Endodermal cell (in vitro differentiated cells): Measurements from ENCODE around the gene PAX8. TPM values are rescaled to one million over a fixed set of nuclear protein-coding genes. Genes with fewer than 3 reads are reported as not detected.

Experiments
- DNase-seq: peaks from one replicate; pipeline ENCODE4 v3.0.0-alpha.2; 2017
- H3K27ac ChIP-seq: 2 replicates; pipeline ENCODE4 v1.5.1; 2013; ENCODE audit warnings: mild to moderate bottlenecking, low read depth, low read length, moderate library complexity
- H3K27me3 ChIP-seq: 2 replicates; pipeline ENCODE4 v1.6.1; 2013; ENCODE audit warnings: mild to moderate bottlenecking, low read length, moderate library complexity; ENCODE audit not compliant: insufficient read depth, control insufficient read depth, poor library complexity, severe bottlenecking
- H3K36me3 ChIP-seq: 2 replicates; pipeline ENCODE4 v1.7.0; 2013; ENCODE audit warnings: mild to moderate bottlenecking, low read length, moderate library complexity; ENCODE audit not compliant: control insufficient read depth, insufficient read depth
- H3K4me1 ChIP-seq: one replicate; pipeline ENCODE4 v1.7.0; 2013; ENCODE audit warnings: low read length; ENCODE audit not compliant: control insufficient read depth, insufficient read depth
- H3K4me3 ChIP-seq: 2 replicates; pipeline ENCODE4 v1.5.1; 2013; ENCODE audit warnings: mild to moderate bottlenecking, low read length, moderate library complexity
- H3K9ac ChIP-seq: 2 replicates; pipeline ENCODE4 v1.6.1; 2013; ENCODE audit warnings: mild to moderate bottlenecking, low read length, moderate library complexity; ENCODE audit not compliant: poor library complexity, severe bottlenecking; ENCODE audit errors: extremely low read depth
- H3K9me3 ChIP-seq: 2 replicates; pipeline ENCODE4 v1.6.1; 2013; ENCODE audit warnings: mild to moderate bottlenecking, low read length, moderate library complexity; ENCODE audit not compliant: control insufficient read depth
- H3K27ac Mint-ChIP-seq: 2 replicates; pipeline ENCODE4 v1.8.0; 2020; ENCODE audit warnings: mixed read lengths
- H3K27me3 Mint-ChIP-seq: 2 replicates; pipeline ENCODE4 v1.8.0; 2021; ENCODE audit warnings: mild to moderate bottlenecking, mixed read lengths; ENCODE audit not compliant: insufficient read depth
- H3K36me3 Mint-ChIP-seq: 2 replicates; pipeline ENCODE4 v1.8.0; 2020; ENCODE audit warnings: low read depth, mixed read lengths
- H3K4me1 Mint-ChIP-seq: 2 replicates; pipeline ENCODE4 v1.8.0; 2020; ENCODE audit warnings: mixed read lengths
- H3K4me3 Mint-ChIP-seq: 2 replicates; pipeline ENCODE4 v1.8.0; 2020; ENCODE audit warnings: mild to moderate bottlenecking, moderate library complexity, mixed read lengths
- H3K9me3 Mint-ChIP-seq: 2 replicates; pipeline ENCODE4 v1.8.0; 2020; ENCODE audit warnings: mild to moderate bottlenecking, mixed read lengths
- WGBS, 2 experiments: methylation state at CpG; one replicate each; pipeline versions ENCODE4 v1.1.5 to v1.1.7; 2013; ENCODE audit warnings: missing lambda C conversion rate in 2 of 2, mixed read lengths in 1 of 2; ENCODE audit not compliant: insufficient coverage in 1 of 2, insufficient read length in 1 of 2; 5-methylcytosine and 5-hydroxymethylcytosine counted together
- total RNA-seq, 2 donors: library from RNA; stranded (reverse); fragmentation: NEBNext Ultra II Directional in 1 of 2; extraction: Animal tissue kit (Norgen Biotek cat#: 25700) in 1 of 2; gene quantifications; 2 replicates in 1 of 2; 3 replicates in 1 of 2; pipeline ENCODE4 v1.2.1, GENCODE V29; 2021
- TF ChIP-seq, protein P1 (sequence below): fragments of 200-600 bp; sonication (generic); conservative IDR thresholded peaks from 2 replicates; pipeline ENCODE4 v1.5.0; 2021; ENCODE audit warnings: antibody characterized with exemption, mild to moderate bottlenecking

PAX8 gene
- total RNA-seq, 2 donors from 2014 or later: 0.09 to 0.11 TPM

DNA sequence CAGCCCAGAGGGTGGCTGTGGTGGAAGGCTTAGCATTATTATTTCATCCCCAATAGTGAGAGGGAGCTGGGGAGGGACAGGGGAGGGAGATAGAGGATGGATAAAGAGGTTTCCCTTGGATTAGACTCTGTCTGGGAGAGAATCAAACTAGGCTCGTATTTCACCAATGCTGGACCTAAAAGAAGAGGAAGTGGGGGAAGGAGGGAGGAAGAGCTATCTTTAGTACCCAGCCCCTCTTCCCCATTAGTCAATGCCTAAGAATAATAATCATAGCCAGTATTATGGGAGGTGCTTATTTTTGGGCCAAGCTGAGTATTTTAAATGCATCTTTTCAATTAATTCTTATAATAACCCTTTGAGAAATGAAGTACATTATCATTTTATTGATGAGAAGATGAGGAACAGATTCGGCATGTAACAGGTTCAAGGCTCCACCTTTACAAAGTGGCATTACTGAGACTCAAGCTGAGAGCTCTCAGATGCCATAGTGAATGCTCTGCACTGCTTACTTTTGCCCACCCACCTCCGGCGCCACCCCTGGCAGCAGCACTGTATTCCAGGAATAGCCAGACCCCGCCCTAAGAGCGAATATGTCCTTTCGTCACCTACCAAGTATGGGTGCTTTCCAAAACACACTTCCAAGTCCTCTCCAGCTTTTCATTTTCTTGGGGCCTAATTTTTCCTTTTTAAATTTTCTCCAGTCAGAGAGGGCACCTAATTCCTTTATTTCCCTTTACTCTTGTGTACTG is 21.0 kb downstream of the PAX8 start:
- H3K4me1 Mint-ChIP-seq: peaks cover 10% of the 10 kb centered on the region
- H3K27ac Mint-ChIP-seq: no peak overlapping the region
- Histone ChIP-seq H3K9me3 (no peaks in the 10 kb centered on the region), H3K27ac (no peak overlapping the region), H3K27me3 (peaks cover 32% of the 10 kb centered on the region), H3K36me3 (no peaks in the 10 kb centered on the region), H3K4me1 (no peaks in the 10 kb centered on the region), H3K9ac (no peak overlapping the region), H3K4me3 (no peak overlapping the region)
- H3K9me3 Mint-ChIP-seq: no peaks in the 10 kb centered on the region
- no peak overlapping the region for H3K4me3 Mint-ChIP-seq
- no peak for DNase-seq
- no peaks in the 10 kb centered on the region for H3K36me3 Mint-ChIP-seq
- peaks cover 60% of the 10 kb centered on the region for H3K27me3 Mint-ChIP-seq
- 71 to 83% methylated on average over 4 to 7 of the region's 7 CpGs for WGBS, 2 experiments
- TF ChIP-seq, protein P1, sequence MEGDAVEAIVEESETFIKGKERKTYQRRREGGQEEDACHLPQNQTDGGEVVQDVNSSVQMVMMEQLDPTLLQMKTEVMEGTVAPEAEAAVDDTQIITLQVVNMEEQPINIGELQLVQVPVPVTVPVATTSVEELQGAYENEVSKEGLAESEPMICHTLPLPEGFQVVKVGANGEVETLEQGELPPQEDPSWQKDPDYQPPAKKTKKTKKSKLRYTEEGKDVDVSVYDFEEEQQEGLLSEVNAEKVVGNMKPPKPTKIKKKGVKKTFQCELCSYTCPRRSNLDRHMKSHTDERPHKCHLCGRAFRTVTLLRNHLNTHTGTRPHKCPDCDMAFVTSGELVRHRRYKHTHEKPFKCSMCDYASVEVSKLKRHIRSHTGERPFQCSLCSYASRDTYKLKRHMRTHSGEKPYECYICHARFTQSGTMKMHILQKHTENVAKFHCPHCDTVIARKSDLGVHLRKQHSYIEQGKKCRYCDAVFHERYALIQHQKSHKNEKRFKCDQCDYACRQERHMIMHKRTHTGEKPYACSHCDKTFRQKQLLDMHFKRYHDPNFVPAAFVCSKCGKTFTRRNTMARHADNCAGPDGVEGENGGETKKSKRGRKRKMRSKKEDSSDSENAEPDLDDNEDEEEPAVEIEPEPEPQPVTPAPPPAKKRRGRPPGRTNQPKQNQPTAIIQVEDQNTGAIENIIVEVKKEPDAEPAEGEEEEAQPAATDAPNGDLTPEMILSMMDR: no peak

DNA sequence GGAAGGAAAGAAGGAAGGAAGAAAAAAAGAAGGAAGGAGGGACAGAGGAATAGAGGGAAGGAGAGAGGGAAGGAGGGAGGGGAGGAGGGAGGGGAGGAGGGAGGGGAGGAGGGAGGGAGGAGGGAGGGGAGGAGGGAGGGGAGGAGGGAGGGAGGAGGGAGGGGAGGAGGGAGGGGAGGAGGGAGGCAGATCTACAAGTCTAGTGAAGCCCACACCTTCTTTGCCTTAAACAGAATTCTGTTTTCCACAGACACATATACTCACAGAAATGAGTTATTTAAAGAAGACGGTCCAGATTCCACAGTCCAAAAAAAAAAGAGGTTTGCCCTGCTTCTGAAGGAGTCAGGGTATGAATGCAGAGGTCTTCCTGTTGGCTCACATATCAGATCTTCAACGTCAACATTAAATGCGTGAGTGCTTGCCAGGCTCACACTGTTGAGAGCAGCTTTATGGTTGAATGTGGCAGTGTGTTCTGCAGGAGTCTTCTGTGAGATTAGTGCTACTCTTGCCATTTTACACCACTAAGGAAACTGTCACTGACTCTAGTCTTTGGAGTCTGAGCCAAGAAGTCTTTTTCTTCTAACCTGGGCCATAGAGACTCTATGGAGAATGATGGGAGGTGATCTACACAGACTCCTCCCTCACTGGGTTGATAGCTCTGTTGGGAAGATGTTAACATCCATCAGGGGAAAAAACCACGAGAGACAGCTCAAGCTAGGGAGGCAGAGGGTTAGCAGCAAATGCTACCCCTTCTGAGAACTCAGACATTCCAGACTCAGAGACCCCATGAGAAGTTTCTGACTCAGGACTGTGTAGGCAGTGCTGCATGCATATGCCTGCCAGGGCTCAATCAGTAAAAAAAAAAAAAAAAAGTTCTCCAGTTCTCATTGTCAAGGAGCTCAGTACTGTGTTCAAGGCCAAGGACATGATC is 23.3 kb downstream of the PAX8 start:
- H3K27me3 Mint-ChIP-seq: peaks cover 52% of the 10 kb centered on the region
- no peak overlapping the region for H3K4me3 ChIP-seq

DNA sequence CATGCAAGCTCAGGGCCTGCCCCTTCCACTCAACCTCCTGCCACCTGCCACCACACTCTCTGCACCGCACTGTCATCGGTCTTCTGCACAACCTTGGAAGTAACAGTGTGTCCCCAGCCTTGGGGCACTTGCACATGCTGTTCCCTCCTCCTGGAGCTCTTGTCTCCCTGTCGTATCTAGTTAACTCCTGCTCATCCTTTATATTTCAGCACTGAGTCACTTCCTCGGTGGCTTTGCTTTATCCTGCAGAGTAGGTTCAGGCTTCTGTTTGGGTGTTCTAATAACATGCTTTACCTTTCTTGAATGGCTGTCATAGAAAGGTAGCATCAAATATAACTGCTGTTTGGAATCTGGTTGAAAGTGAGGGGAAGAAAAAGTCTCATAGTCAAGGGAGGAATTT is 25.3 kb downstream of the PAX8 start:
- WGBS, 2 experiments: 82 to 92% methylated on average over 1 to 4 of the region's 4 CpGs
- no peak overlapping the region for H3K27ac ChIP-seq
- DNase-seq: no peak
- no peaks in the 10 kb centered on the region for H3K36me3 ChIP-seq
- peaks cover 41% of the 10 kb centered on the region for H3K27me3 Mint-ChIP-seq
- H3K4me1 Mint-ChIP-seq: peaks cover 9% of the 10 kb centered on the region
- H3K36me3 Mint-ChIP-seq: no peaks in the 10 kb centered on the region
- no peak overlapping the region for H3K4me3 ChIP-seq
- H3K27ac Mint-ChIP-seq: no peak overlapping the region
- no peaks in the 10 kb centered on the region for H3K4me1 ChIP-seq
- TF ChIP-seq, protein P1: no peak
- H3K9me3 Mint-ChIP-seq: no peaks in the 10 kb centered on the region
- H3K9ac ChIP-seq: no peak overlapping the region
- no peak overlapping the region for H3K4me3 Mint-ChIP-seq
- no peaks in the 10 kb centered on the region for H3K9me3 ChIP-seq
- H3K27me3 ChIP-seq: peaks cover 16% of the 10 kb centered on the region

More for the DNA sequence above, 23.3 kb downstream of the PAX8 start:
- H3K9me3 Mint-ChIP-seq: no peaks in the 10 kb centered on the region
- TF ChIP-seq, protein P1: no peak
- 92 to 93% methylated on average over 3 to 4 of the region's 4 CpGs for WGBS, 2 experiments
- Histone ChIP-seq H3K36me3 (no peaks in the 10 kb centered on the region), H3K4me1 (no peaks in the 10 kb centered on the region), H3K27me3 (peaks cover 20% of the 10 kb centered on the region), H3K9me3 (no peaks in the 10 kb centered on the region), H3K27ac (no peak overlapping the region), H3K9ac (no peak overlapping the region)
- H3K4me1 Mint-ChIP-seq: peaks cover 10% of the 10 kb centered on the region
- no peak overlapping the region for H3K27ac Mint-ChIP-seq
- no peak for DNase-seq
- H3K36me3 Mint-ChIP-seq: no peaks in the 10 kb centered on the region
- no peak overlapping the region for H3K4me3 Mint-ChIP-seq
